ENCODE data around the gene BNIP3. TPM values are rescaled to one million over a fixed set of nuclear protein-coding genes. Genes with fewer than 3 reads are reported as not detected.

Gene BNIP3
- total RNA-seq, 1 donor from 2014 or later: 29.2 TPM

- no peak overlapping the region for H3K27ac Mint-ChIP-seq (ENCODE audit: unreplicated experiment)
- DNase-seq (ENCODE audit: extremely low spot score, unreplicated experiment): no peak
- no peaks in the 10 kb centered on the region for H3K27me3 Mint-ChIP-seq (ENCODE audit: unreplicated experiment)
- no peak for TF ChIP-seq CTCF (IDR thresholded peaks at IDR 0.05)
- H3K4me3 Mint-ChIP-seq (ENCODE audit: unreplicated experiment): no peak overlapping the region
- no peaks in the 10 kb centered on the region for H3K4me1 Mint-ChIP-seq (ENCODE audit: unreplicated experiment)
- H3K9me3 Mint-ChIP-seq (ENCODE audit: unreplicated experiment): no peaks in the 10 kb centered on the region
- H3K36me3 Mint-ChIP-seq (ENCODE audit: unreplicated experiment): peaks cover 21% of the 10 kb centered on the region
These were observed 19.7 kb downstream of the BNIP3 start for GRCh38 chr10:131961777-131962662.

- Mint-ChIP-seq H3K27ac (ENCODE audit: unreplicated experiment) (no peak overlapping the region), H3K27me3 (ENCODE audit: unreplicated experiment) (no peaks in the 10 kb centered on the region), H3K4me1 (ENCODE audit: unreplicated experiment) (no peaks in the 10 kb centered on the region), H3K9me3 (ENCODE audit: unreplicated experiment) (no peaks in the 10 kb centered on the region), H3K36me3 (ENCODE audit: unreplicated experiment) (peaks cover 25% of the 10 kb centered on the region), H3K4me3 (ENCODE audit: unreplicated experiment) (no peak overlapping the region)
- DNase-seq (ENCODE audit: extremely low spot score, unreplicated experiment): no peak
- no peak for TF ChIP-seq CTCF (IDR thresholded peaks at IDR 0.05)
These were observed 20.5 kb downstream of the BNIP3 start for GRCh38 chr10:131961047-131961776.

- H3K36me3 Mint-ChIP-seq (ENCODE audit: unreplicated experiment): peaks cover 26% of the 10 kb centered on the region
- H3K9me3 Mint-ChIP-seq (ENCODE audit: unreplicated experiment): no peaks in the 10 kb centered on the region
- H3K4me1 Mint-ChIP-seq (ENCODE audit: unreplicated experiment): no peaks in the 10 kb centered on the region
- H3K4me3 Mint-ChIP-seq (ENCODE audit: unreplicated experiment): no peak overlapping the region
- no peak for DNase-seq (ENCODE audit: extremely low spot score, unreplicated experiment)
- H3K27ac Mint-ChIP-seq (ENCODE audit: unreplicated experiment): no peak overlapping the region
- TF ChIP-seq CTCF (IDR thresholded peaks at IDR 0.05): no peak
- H3K27me3 Mint-ChIP-seq (ENCODE audit: unreplicated experiment): no peaks in the 10 kb centered on the region
These were observed 21.1 kb downstream of the BNIP3 start for GRCh38 chr10:131960631-131961046.

GRCh38 chr10:131959841-131960240 lies 21.9 kb downstream of the BNIP3 start:
- peaks cover 29% of the 10 kb centered on the region for H3K36me3 Mint-ChIP-seq (ENCODE audit: unreplicated experiment)
- no peak for DNase-seq (ENCODE audit: extremely low spot score, unreplicated experiment)
- no peaks in the 10 kb centered on the region for H3K4me1 Mint-ChIP-seq (ENCODE audit: unreplicated experiment)
- H3K27me3 Mint-ChIP-seq (ENCODE audit: unreplicated experiment): no peaks in the 10 kb centered on the region
- H3K9me3 Mint-ChIP-seq (ENCODE audit: unreplicated experiment): no peaks in the 10 kb centered on the region
- H3K4me3 Mint-ChIP-seq (ENCODE audit: unreplicated experiment): no peak overlapping the region
- no peak for TF ChIP-seq CTCF (IDR thresholded peaks at IDR 0.05)
- no peak overlapping the region for H3K27ac Mint-ChIP-seq (ENCODE audit: unreplicated experiment)

All from osteocyte (in vitro differentiated cells).